ENCODE measurements around the gene DCLK1.

- TF ChIP-seq CTCF (IDR thresholded peaks at IDR 0.05) (no peak), EP300 (IDR thresholded peaks at IDR 0.05) (no peak), POLR2AphosphoS5 (IDR thresholded peaks at IDR 0.05) (no peak), POLR2A (IDR thresholded peaks at IDR 0.05) (no peak)
Measured at GRCh38 chr13:35966024-35966423, 165.2 kb downstream of the DCLK1 start.

All from suprapubic skin (tissue), 4 donors.